GM18502 (cell line): ENCODE data around the gene OR2B3.
"Not testable (repeated sequence)": the region's sequence is repeated elsewhere in the genome, so short reads cannot be mapped to it uniquely, and the experiment has no call there.

ENCODE experiments used
- ATAC-seq: cut with Tn5 transposase; IDR thresholded peaks from one replicate; pipeline ENCODE4 v1.9.1; 2021; ENCODE audit warnings: mild to moderate bottlenecking; ENCODE audit not compliant: unreplicated experiment, poor library complexity

OR2B3 gene, protein sequence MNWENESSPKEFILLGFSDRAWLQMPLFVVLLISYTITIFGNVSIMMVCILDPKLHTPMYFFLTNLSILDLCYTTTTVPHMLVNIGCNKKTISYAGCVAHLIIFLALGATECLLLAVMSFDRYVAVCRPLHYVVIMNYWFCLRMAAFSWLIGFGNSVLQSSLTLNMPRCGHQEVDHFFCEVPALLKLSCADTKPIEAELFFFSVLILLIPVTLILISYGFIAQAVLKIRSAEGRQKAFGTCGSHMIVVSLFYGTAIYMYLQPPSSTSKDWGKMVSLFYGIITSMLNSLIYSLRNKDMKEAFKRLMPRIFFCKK

DNA sequence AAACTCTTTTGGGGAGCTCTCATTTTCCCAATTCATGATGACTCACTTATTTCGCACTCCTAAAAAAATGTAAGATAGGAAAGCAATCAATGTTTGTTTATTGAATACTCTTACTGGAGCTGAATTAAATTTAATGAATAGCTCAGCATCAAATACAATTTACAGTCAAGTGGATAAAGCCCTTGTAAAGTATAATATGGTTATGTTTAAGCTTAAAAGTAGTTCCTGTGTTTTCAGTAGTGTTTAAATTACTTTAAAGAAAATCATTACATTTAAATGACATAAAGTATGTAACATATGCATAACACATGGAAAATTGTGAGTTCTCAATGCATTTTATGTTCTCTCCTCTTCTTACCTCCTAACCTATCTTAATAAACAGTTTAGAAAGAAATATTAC, at the start of gene OR2B3:
Gene OR2B3, minus strand, starts transcription at position 101 of the 400 bp plus-strand sequence. Its CDS starts 65 bp downstream, at position 36.
- no peak for ATAC-seq

DNA sequence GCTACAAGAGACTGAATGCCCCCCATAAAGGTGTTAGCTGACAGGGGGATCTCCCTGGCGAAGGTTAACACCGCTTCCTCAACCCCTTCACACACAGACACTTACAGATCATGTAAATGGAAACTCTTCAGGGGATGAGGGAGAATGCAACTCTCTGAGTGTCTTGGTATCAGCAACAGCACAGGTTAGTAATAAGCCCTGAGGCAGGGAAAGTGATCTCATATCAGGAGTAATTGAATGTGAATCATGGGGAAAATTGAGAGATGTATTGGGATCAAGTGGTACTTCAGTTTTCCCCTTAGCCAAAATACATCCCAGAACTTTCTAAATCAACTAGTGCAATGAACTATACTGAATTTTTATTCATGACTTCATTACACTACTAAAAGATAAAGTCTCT, 44.6 kb upstream of the OR2B3 start:
- no peak for ATAC-seq

DNA sequence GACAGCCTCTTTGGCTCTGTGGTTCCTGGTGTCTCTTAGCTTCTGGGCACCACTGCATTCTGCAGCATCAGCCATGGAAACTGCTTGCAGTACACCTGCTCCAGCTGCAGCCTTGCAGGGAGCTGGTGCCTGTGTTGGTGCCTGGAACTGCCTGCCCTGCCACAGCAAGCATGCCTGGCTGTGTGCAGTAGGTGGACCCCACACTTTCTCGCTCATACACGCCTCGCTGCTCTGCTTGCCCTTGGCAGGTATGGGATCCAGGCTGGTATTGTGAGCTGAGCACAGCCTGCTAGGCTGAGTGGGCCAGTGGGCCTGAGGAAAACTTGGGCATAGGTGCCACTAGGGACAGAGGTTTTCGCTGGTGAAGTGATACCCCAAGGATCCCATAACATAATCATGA, 43.5 kb upstream of the OR2B3 start:
- ATAC-seq = no peak

DNA sequence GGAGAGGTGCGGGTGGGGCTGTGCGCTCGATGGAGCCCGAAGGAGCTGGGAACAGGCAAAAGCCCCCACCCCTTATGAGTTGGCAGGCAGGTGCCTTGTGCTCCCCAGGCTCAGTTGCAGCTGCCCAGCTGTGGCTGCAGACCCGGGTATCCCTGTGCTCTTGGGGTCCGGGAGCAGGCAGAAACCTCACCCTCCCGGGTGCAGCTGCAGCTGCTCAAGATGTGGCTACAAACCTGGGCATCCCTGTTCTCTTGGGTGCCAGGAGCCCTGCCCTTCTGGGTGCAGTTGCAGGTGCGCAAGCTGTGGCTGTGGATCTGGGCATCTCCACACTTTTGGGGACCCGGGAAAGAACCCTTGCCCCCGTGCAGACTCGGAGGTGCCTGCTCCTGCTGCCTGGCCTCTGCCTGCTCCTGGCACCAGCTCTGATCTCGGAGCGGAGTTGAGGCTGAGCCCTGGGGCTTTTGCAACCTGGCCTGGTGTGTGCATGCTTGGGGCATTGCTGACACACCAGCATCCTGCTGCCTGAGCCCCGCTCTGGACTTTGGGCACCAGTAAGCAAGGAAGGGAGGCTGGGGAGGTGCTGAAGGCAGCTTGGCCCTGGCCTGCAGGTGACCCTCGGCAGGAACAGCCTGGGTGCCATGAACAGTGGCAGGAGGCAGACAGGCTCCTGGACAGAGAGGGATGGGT, 42.4 kb upstream of the OR2B3 start:
- ATAC-seq = no peak

DNA sequence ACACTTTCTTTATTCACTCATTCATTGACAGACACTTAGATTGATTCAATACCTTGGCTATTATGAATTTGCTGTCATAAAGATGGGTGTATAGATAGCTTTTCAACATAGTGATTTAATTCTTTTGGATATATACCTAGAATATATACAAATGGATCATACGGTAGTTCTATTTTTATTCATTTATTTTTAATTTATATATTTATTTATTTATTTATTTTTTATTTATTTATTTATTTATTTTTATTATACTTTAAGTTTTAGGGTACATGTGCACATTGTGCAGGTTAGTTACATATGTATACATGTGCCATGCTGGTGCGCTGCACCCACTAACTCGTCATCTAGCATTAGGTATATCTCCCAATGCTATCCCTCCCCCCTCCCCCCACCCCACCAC, 27.9 kb upstream of the OR2B3 start:
- not testable (repeated sequence) for ATAC-seq

DNA sequence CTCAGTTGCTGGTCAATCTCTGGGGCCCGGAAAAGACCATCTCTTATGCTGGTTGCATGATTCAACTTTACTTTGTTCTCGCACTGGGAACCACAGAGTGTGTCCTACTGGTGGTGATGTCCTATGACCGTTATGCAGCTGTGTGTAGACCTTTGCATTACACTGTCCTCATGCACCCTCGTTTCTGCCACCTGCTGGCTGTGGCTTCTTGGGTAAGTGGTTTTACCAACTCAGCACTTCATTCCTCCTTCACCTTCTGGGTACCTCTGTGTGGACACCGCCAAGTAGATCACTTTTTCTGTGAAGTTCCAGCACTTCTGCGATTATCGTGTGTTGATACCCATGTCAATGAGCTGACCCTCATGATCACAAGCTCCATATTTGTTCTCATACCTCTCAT, 25.0 kb upstream of the OR2B3 start:
- no peak for ATAC-seq

DNA sequence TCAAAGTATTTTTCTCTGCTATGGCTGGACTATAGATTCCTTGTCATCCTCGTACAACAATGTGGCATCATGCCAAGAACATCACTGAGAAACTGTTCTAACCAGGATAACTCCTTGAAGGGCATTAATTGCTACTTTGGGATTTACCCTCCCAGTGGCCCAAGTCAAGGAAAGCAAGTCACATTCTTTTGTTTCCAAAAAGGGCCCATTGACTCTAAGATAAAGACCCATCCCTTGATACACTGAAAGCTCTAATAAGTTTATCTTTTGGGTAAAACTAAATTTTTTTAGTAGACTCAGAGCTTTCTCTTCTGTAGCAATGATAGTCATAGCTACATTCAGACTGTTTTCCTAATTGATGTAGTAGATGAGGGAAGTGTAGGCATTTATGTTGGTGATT, 20.6 kb upstream of the OR2B3 start, which contains the start of gene OR2J3:
Gene OR2J3, plus strand, starts transcription at position 301 of the 400 bp plus-strand sequence. CDS start 3,833 bp downstream, outside the sequence.
- ATAC-seq = no peak

DNA sequence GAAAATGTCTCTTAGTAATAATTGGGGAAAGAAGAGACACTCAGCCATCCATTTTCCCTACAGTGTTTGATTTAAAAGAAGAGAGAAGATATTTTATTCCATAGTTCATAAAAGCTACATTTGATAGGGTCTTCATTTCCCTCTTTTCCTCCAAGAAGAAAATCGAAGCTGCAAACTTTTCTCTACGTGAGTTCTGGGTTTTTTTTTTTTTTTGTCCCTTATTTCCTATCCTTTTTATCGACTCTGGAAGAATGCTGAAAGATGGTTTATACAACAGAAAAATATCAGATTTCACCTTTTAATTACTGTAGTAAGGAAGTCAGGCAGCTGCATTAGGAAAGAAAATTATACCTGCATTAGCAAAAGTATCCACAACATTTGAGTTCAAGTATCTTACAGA, 12.1 kb upstream of the OR2B3 start, which contains the start of gene OR2J1:
Gene OR2J1, plus strand, starts transcription at position 301 of the 400 bp plus-strand sequence. CDS start 1,453 bp downstream, outside the sequence.
- no peak for ATAC-seq

DNA sequence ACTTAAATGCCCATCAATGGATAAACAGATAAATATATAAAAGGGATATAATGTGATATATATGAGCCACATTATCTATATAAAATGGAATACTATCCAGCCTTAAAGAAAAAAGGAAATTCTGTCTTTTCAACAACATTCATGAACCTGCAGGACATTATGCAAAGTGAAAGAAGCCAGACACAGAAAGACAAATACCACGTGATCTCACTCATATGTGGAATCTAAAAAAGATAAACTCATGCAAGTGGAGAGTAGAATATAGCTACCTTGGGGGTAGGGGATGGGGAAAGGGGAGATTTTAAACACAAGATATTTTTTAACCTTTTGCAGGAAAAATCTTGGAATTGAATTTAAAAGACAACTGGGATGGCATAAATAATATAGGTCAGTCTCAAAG, 10.7 kb upstream of the OR2B3 start:
- no peak for ATAC-seq

DNA sequence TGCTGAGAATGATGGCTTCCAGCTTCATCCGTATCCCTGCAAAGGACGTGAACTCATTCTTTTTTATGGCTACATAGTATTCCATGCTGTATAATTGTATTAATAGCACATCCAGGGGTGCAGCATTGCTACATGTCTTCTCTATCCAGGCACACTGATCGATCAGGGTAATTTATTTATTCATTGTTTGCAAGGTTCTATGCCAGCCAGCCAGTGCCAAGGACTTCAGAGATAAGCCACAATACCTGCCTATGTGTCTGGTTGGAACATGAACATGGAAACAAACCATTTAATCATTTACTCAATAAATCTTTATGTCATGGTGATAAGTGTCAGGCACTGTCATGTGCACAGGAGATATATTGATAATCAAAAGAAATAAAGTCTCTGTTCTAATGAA, 5.8 kb upstream of the OR2B3 start:
- no peak for ATAC-seq

DNA sequence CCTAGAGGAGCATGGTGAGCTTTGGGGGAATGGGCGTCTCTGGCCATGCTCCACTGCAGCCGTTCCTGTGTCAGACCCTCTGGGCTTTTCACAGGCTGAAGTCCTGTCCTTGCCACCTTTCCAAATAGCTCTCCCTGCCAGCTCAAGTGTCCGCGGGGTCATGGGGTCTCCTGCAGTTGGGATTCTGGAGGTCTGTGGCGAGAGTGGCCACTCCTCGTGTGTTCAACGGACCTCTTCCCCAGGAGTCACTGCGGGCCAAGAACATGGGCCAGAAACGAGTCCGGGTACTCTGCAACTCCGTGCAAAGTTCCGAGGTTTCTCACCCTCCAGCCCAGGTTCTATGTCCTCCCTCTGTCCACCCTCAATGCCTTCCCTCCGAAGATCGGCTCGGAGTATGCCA, 4.7 kb downstream of the OR2B3 start:
- no peak for ATAC-seq

DNA sequence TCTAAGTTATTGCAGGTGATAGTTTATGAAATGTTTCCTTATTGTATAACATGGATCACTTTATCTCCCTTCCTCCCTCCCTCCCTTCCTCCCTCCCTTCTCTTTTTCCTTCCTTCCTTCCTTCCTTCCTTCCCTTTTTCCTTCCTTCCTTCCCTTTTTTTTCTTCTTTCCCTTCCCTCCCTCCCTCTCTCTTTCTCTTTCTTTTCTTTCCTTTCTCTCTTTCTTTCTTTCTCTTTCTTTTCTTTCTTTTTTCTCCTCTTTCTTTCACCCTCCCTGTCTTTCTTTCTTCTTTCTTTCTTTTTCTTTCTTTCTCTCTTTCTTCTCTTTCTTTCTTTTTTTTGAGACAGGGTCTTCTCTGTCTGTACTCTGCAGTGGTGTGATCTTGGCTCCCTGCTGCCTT, 5.8 kb downstream of the OR2B3 start:
- no peak for ATAC-seq

DNA sequence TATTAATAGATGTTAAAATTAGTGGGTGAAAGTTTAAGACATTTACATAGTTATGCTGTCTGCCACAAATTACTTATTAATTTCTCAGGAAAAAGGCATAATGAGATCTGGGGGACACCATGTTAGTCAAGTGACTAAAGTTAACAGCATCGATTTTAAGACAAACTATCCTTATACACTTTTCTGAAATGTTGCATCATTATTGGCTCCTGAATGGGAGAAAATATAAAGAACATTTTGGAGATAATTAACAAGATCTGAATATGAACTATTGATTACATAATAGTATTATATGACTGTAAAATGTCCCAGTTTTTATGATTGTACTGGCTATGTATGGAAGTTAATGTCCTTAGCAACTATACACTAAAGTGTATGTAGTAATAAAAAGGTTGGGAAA, 7.9 kb downstream of the OR2B3 start:
- no peak for ATAC-seq

DNA sequence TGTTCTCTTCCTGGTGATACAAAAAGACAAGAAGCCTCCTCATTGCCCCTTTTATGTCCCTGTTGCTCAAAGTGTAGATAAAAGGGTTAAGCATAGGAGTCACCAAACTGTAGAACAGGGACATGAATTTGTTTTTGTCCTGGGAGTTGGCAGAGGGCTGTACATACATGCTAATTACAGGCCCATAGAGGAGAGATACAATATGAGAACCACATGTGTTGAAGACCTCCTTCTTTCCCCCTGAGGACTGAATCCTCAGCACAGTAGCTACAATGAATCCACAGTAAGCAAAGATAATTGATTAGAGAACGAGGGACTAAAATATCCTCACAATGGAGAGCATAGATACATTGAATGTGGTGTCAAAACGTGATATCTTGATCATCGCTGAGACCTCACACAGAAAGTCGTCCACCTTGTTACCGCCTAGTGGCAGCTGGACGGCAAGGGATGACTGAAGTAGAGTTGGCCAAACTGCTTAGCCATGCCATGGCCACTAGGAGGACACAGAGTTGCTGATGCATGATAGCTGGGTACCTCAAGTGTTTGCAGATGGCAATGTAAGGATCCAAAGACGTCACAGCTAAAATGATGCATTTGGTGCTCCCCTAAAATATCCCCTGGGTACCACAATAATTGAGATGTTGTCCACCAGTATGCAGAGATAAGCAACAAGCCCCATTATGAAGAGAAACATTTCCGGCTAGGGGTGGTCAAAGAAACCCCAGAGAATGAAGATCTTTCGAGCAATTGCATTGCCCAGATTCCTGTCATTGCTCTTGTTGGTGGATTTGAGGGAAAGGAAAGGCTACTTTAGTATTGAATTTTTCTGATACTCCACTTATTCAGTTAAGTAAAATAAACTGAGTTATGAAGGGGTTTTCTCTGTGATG, 15.0 kb downstream of the OR2B3 start:
- ATAC-seq = peak; percentile 66

DNA sequence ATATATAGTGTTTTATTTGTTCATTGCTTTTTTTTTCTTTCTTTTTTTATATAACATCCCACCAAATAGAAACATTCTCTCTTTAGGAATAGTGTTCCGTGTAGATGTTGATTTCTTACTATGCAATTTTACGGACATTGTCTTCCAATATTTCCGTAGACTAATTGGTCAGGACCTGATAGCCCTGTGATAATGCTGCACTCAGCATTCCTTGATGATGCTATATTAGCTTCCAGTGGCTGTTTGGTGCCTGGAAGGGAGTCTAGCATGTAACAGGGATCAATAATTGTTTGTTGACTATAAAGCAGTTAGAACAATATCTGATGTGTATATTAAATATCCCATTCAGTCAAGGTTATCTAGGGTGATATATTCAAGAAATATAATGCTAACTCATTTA, 35.4 kb downstream of the OR2B3 start:
- ATAC-seq = no peak

DNA sequence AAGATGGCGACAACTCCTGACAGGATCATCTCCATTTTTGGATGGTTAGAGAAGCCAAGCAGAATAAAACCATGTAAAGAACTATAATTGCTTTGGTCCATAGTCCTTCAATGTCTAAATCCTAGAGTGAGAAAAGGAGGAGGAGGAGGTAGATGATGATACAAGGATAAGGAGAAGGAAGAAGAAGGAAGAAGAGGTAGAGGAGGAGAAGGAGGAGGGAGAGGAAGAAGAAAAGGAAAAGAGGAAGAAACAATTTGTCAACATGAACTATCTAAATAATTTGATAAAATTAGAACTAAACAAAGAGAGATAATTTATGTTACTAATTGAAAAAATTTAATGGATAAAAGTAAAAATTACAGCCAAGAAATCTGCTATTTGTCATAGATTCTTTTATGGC, 42.0 kb downstream of the OR2B3 start, which contains the start of gene OR2W1:
Gene OR2W1, minus strand, starts transcription at position 101 of the 400 bp plus-strand sequence. Its CDS starts 0 bp downstream, at position 101.
- ATAC-seq = no peak
